Parathyroid adenoma (tissue), 2 donors: ENCODE results near the gene SORCS2.

Experiments used
- H2AFZ ChIP-seq: fragments of 300-600 bp; sonication (generic); one replicate; pipeline ENCODE4 v1.7.0; 2017; ENCODE audit warnings: antibody characterized with exemption, mild to moderate bottlenecking
- H3K27ac ChIP-seq: fragments of 300-600 bp; sonication (generic); one replicate; pipeline ENCODE4 v1.7.0; 2017
- H3K27me3 ChIP-seq: fragments of 300-600 bp; sonication (generic); one replicate; pipeline ENCODE4 v1.7.0; 2017; ENCODE audit warnings: low read length; ENCODE audit not compliant: control insufficient read depth, insufficient read depth
- H3K36me3 ChIP-seq: fragments of 300-600 bp; sonication (generic); one replicate; pipeline ENCODE4 v1.7.0; 2017; ENCODE audit warnings: low read length; ENCODE audit not compliant: control insufficient read depth, insufficient read depth
- H3K4me1 ChIP-seq: fragments of 300-600 bp; sonication (generic); one replicate; pipeline ENCODE4 v1.7.0; 2017; ENCODE audit warnings: control low read depth
- H3K4me2 ChIP-seq: fragments of 300-600 bp; sonication (generic); one replicate; pipeline ENCODE4 v1.7.0; 2017; ENCODE audit warnings: low read length
- H3K4me3 ChIP-seq: fragments of 300-600 bp; sonication (generic); one replicate; pipeline ENCODE4 v1.7.0; 2017; ENCODE audit warnings: low read depth, low read length
- H3K79me2 ChIP-seq: fragments of 300-600 bp; sonication (generic); one replicate; pipeline ENCODE4 v1.7.0; 2017; ENCODE audit warnings: control low read depth
- H3K9ac ChIP-seq: fragments of 300-600 bp; sonication (generic); one replicate; pipeline ENCODE4 v1.7.0; 2017; ENCODE audit warnings: mild to moderate bottlenecking
- H3K9me3 ChIP-seq: fragments of 300-600 bp; sonication (generic); one replicate; pipeline ENCODE4 v1.7.0; 2017; ENCODE audit warnings: low read length; ENCODE audit not compliant: control insufficient read depth
- CTCF ChIP-seq: fragments of 300-600 bp; sonication (generic); IDR thresholded peaks from one replicate; pipeline ENCODE4 v1.7.0; 2017; ENCODE audit warnings: antibody characterized with exemption, mild to moderate bottlenecking
- donor health status: primary hyperparathyroidism.

The SORCS2 gene

DNA sequence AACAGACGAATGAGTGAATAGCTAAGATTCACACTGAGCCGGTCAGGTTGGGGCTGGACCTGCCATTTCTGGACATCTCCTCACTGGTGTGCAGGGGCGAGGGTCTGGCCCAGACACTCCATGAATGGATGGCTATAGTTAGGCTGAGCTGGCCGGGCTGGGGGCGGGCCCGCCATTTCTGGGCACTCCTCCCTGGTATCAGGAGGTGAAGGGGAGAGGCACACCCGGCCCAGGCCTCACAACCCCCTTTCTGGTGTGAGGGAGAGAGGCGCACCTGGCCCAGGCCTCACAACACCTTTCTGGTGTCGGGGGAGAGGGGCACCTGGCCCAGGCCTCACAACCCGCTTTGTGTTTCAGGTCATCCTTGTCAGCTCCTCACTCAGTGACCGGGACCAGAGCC lies 445.6 kb downstream of the SORCS2 start:
- TF ChIP-seq CTCF, result no peak
- H3K9ac ChIP-seq, result no peak overlapping the region
- no peaks in the 10 kb centered on the region for H3K79me2 ChIP-seq
- no peaks in the 10 kb centered on the region for H3K4me1 ChIP-seq
- no peak overlapping the region for H3K27ac ChIP-seq
- H3K9me3 ChIP-seq, result no peaks in the 10 kb centered on the region
- no peaks in the 10 kb centered on the region for H3K36me3 ChIP-seq
- H3K4me2 ChIP-seq, result no peak overlapping the region
- H3K4me3 ChIP-seq, result no peak overlapping the region
- H3K27me3 ChIP-seq, result peaks cover 5% of the 10 kb centered on the region
- no peak overlapping the region for H2AFZ ChIP-seq

DNA sequence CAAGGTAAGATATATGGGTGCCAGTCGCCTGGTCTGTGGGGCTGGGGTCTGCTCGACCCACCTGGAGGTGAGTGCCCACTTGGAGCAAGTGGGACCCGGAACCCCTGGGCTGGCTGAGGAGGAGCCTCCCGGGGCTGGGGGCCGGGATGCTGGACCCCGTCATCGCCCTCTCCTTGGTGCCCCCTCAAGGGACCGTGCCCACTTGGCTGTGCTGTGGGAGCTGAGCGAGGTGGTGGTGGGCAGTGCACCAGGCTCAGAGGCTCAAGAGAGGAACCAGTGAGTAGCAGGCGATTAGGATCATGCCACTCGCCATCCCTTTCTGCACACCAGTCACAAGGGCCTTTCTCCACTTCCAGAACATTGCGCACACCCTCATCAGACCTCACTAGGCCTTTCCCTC lies 446.2 kb downstream of the SORCS2 start:
- no peak overlapping the region for H3K4me3 ChIP-seq
- peaks cover 5% of the 10 kb centered on the region for H3K27me3 ChIP-seq
- H3K27ac ChIP-seq, result no peak overlapping the region
- no peak overlapping the region for H3K4me2 ChIP-seq
- no peaks in the 10 kb centered on the region for H3K36me3 ChIP-seq
- H3K9me3 ChIP-seq, result no peaks in the 10 kb centered on the region
- TF ChIP-seq CTCF, result no peak
- H3K4me1 ChIP-seq, result no peaks in the 10 kb centered on the region
- no peak overlapping the region for H2AFZ ChIP-seq
- H3K9ac ChIP-seq, result no peak overlapping the region
- no peaks in the 10 kb centered on the region for H3K79me2 ChIP-seq

GRCh38 chr4:7638984-7639789 lies 446.8 kb downstream of the SORCS2 start:
- Histone ChIP-seq H3K4me3 (no peak overlapping the region), H3K4me2 (no peak overlapping the region), H3K4me1 (no peaks in the 10 kb centered on the region), H3K9ac (no peak overlapping the region), H3K9me3 (no peaks in the 10 kb centered on the region), H3K79me2 (no peaks in the 10 kb centered on the region), H3K27ac (no peak overlapping the region), H3K36me3 (no peaks in the 10 kb centered on the region), H3K27me3 (peaks cover 5% of the 10 kb centered on the region), H2AFZ (no peak overlapping the region)
- TF ChIP-seq CTCF, result no peak

GRCh38 chr4:7640136-7640535 lies 447.8 kb downstream of the SORCS2 start:
- Histone ChIP-seq H3K4me3 (no peak overlapping the region), H3K36me3 (no peaks in the 10 kb centered on the region), H2AFZ (no peak overlapping the region), H3K9ac (no peak overlapping the region), H3K9me3 (no peaks in the 10 kb centered on the region), H3K4me2 (no peak overlapping the region), H3K4me1 (no peaks in the 10 kb centered on the region), H3K27ac (no peak overlapping the region), H3K79me2 (no peaks in the 10 kb centered on the region), H3K27me3 (peaks cover 5% of the 10 kb centered on the region)
- no peak for TF ChIP-seq CTCF

- peaks cover 2% of the 10 kb centered on the region for H3K27me3 ChIP-seq
- no peak overlapping the region for H3K27ac ChIP-seq
- TF ChIP-seq CTCF, result no peak
These were observed 449.4 kb downstream of the SORCS2 start for GRCh38 chr4:7641712-7642111.

More at GRCh38 chr4:7641712-7642111, 449.4 kb downstream of the SORCS2 start:
- Histone ChIP-seq H3K4me2 (no peak overlapping the region), H3K36me3 (no peaks in the 10 kb centered on the region), H3K4me3 (no peak overlapping the region), H3K9me3 (no peaks in the 10 kb centered on the region), H3K4me1 (no peaks in the 10 kb centered on the region), H2AFZ (no peak overlapping the region), H3K9ac (no peak overlapping the region), H3K79me2 (no peaks in the 10 kb centered on the region)
